ENCODE results near the gene SRRM1. TPM values are rescaled to one million over a fixed set of nuclear protein-coding genes. Genes with fewer than 3 reads are reported as not detected.

SRRM1 gene
- total RNA-seq, 2 donors from 2014 or later = 110 to 147 TPM

DNA sequence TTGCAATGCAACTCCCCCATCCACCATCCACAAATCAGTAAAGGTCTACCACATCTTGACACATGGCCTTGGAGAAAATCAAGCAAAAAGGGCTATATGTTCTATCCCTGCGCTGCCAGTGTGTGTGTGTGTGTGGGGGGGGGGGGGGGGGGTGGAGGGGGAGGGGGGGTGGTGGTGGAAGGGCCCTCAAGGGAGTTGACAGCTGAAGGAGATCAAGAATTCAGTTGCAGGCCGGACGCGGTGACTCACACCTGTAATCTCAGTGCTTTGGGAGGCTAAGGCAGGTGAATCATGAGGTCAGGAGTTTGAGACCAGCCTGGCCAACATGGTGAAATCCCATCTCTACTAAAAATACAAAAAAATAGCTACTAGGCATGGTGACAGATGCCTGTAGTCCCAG is 64.6 kb downstream of the SRRM1 start:
- H3K9ac ChIP-seq (ENCODE audit: low read depth in 2 of 2, low read length in 2 of 2) = no peak overlapping the region
- no peak overlapping the region for H3K4me3 ChIP-seq
- intact Hi-C loops (cut with DNase I) = no loop called here
- H3K9me3 ChIP-seq = no peaks in the 10 kb centered on the region
- TF ChIP-seq CTCF (IDR thresholded peaks at IDR 0.05) = no peak
- H3K27ac ChIP-seq = no peak overlapping the region
- DNase-seq = no peak
- H3K27me3 ChIP-seq = no peaks in the 10 kb centered on the region
- H3K4me1 ChIP-seq = peaks cover 3% of the 10 kb centered on the region
- H3K36me3 ChIP-seq = no peaks in the 10 kb centered on the region

DNA sequence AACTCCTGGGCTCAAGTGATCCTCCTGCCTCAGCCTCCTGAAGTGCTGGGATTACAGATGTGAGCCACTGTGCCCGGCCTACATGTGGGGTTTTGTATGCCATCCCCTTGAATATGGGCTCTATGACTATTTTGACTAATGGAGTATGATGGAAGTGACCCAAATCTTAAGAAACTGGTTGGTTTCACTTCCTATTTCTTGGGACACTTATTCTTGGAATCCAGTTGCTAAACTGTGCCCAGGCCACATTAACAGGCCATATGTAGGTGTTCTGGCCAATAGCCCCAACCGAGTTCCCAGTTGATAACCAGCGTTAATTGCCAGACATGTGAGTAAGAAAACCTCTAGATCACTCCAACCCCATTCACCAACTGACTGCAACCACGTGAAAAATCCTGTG is 65.8 kb downstream of the SRRM1 start:
- Histone ChIP-seq H3K4me3 (no peak overlapping the region), H3K27me3 (no peaks in the 10 kb centered on the region), H3K36me3 (no peaks in the 10 kb centered on the region), H3K9ac (ENCODE audit: low read depth in 2 of 2, low read length in 2 of 2) (no peak overlapping the region), H3K27ac (no peak overlapping the region), H3K4me1 (peaks cover 3% of the 10 kb centered on the region), H3K9me3 (no peaks in the 10 kb centered on the region)
- TF ChIP-seq CTCF (IDR thresholded peaks at IDR 0.05) = no peak
- intact Hi-C loops (cut with DNase I) = no loop called here
- no peak for DNase-seq

- H3K4me1 ChIP-seq = peaks cover 3% of the 10 kb centered on the region
- no peak overlapping the region for H3K4me3 ChIP-seq
- DNase-seq = no peak
- H3K36me3 ChIP-seq = no peaks in the 10 kb centered on the region
- H3K9me3 ChIP-seq = no peaks in the 10 kb centered on the region
- TF ChIP-seq CTCF (IDR thresholded peaks at IDR 0.05) = no peak
- no peaks in the 10 kb centered on the region for H3K27me3 ChIP-seq
- no peak overlapping the region for H3K9ac ChIP-seq (ENCODE audit: low read depth in 2 of 2, low read length in 2 of 2)
- H3K27ac ChIP-seq = no peak overlapping the region
- intact Hi-C loops (cut with DNase I) = no loop called here
Observed at GRCh38 chr1:24709791-24710441, 66.8 kb downstream of the SRRM1 start.

DNA sequence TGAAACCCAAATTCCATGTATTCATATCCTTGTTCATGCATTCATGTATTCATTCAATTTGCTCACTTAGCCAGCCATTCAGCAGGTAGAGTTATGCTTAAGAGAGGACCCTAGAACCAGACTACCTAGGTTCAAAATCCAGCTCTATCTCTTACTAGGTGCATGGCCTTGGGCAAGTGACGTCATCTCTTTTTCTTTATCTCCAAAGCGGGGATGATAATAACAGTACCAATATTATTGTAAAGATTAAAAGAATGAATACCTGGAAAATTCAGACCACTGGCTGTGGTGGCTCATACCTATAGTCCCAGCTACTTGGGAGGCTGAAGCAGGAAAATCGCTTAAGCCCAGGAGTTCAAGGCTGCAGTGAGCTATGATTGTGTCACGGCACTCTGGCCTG is 68.2 kb downstream of the SRRM1 start:
- H3K4me3 ChIP-seq = no peak overlapping the region
- TF ChIP-seq CTCF (IDR thresholded peaks at IDR 0.05) = no peak
- H3K4me1 ChIP-seq = no peaks in the 10 kb centered on the region
- H3K27me3 ChIP-seq = no peaks in the 10 kb centered on the region
- H3K9me3 ChIP-seq = no peaks in the 10 kb centered on the region
- DNase-seq = no peak
- H3K36me3 ChIP-seq = no peaks in the 10 kb centered on the region
- H3K27ac ChIP-seq = no peak overlapping the region
- H3K9ac ChIP-seq (ENCODE audit: low read depth in 2 of 2, low read length in 2 of 2) = no peak overlapping the region
- intact Hi-C loops (cut with DNase I) = no loop called here

DNA sequence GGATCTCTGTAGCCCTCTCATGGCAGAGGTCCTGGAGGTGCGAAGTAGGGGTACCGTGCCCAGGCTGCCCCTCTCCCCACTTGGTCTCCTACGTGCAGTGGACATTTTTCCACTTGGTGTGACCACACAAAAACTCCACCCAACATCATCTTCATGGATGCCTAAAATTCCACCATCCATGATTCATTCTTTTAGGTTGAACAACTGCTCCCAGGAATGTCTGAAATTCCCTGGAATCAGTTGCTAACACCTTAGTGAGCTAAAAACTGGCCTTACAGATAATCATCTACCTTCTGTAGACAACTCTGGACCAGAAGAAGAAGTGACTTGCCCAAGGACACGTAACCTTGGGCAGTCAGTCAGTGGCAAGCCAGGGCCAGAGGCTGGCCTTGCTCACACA is 70.1 kb downstream of the SRRM1 start:
- no peaks in the 10 kb centered on the region for H3K9me3 ChIP-seq
- intact Hi-C loops (cut with DNase I) = no loop called here
- H3K27me3 ChIP-seq = no peaks in the 10 kb centered on the region
- H3K36me3 ChIP-seq = no peaks in the 10 kb centered on the region
- TF ChIP-seq CTCF (IDR thresholded peaks at IDR 0.05) = no peak
- no peak overlapping the region for H3K9ac ChIP-seq (ENCODE audit: low read depth in 2 of 2, low read length in 2 of 2)
- H3K4me1 ChIP-seq = no peaks in the 10 kb centered on the region
- DNase-seq = no peak
- H3K27ac ChIP-seq = no peak overlapping the region
- H3K4me3 ChIP-seq = no peak overlapping the region

Data from colonic mucosa (tissue), 4 donors.